Activated CD4-positive, alpha-beta T cell treated with anti-CD3 and anti-CD28 coated beads for 1 hour (primary cell): ENCODE data around the gene FTCD.

Source experiments
- DNase-seq: peaks from one replicate; pipeline ENCODE4 v3.0.0-alpha.2; 2020

FTCD gene

DNA sequence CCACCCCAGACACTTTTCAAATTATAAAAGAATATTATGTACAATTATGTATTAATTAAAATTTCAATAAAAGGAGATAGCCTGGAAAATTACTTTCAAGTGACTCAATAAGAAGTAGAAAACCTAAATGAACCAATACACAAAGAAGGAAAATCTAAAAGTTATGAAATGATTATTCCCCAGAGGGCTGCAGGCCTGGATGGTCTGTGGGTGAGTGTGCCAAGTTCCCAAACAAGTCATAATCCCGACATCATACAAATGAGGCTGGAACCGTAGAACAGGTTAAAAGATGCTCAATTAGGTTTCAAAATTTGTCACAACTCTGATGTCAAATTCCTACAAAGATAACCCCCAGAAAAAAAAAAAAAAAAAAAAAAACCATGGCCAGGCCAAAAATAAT, 16.2 kb upstream of the FTCD start:
- DNase-seq, result no peak

- DNase-seq, result peak; percentile 14
These were observed 15.2 kb upstream of the FTCD start for GRCh38 chr21:46170436-46171193.

DNA sequence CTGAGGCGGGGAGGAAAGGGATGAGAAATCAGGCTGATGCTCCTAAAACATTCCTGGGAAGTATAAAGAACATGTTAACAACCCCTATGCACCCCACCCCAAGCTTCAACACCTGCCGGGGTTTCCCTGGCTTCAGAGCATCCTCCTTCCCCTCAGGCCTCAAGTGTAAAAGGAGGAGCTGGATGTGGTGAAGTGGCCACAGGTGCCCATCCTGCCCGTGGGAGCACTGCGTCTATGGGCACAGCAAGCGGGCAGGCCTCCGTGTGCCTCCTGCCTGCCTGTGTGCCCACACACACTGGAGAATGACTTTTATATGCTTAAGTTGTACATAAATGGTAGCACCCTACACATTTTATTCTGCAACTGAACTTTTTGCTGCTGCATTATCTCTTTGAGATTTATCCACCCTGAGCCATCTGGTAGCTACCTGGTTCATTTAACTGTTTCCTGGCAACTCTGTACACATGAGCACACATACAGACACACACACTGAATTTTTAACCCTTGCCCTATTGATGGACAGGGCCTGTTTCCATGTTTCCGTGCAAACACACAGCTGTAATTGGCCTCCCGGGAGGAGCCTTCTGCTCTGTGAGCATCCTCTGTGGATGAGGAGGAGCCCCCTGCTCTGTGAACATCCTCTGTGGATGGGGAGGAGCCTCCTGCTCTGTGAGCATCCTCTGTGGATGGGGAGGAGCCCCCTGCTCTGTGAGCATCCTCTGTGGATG, 13.4 kb upstream of the FTCD start:
- DNase-seq, result no peak

GRCh38 chr21:46168238-46168637, 12.9 kb upstream of the FTCD start:
- DNase-seq, result peak; percentile 5

DNA sequence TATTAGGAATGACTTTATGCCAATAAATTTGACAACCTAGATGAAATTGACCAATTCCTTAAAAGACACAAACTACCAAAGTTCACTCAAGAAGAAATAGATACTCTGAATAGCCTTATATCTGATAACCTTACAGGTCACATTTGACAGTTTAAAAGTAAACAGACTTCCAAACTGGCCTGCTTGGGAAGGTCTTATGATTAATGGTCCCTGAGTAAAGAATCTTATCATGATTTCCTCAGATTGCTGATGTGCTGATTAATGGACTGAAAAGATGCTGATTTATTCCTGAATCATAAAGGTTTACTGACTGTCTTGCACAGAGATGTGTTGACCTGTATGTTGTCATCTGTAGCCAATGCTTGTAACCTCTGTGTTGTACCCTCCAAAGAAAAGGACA, 9.7 kb upstream of the FTCD start:
- DNase-seq, result no peak

DNA sequence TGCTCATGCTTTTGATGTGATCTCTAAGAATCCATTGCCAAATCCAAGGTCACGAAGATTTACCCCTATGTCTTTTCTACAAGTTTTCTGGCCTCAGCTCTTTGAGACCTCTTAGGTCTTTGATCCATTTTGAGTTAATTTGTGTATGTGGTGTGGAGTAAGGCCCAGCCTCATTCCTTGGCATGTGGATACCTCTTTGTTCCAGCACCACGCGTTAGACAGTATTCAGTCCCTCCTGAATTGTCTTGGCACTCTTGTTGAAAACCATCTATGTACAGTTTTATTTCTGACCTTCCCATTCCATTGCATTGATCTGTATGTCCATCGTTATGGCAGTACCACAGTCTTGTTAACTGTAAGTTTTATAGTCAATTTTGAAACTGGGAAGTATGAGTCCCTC, 8.0 kb upstream of the FTCD start:
- DNase-seq, result no peak

- peak; percentile 5 for DNase-seq
These were observed 6.5 kb upstream of the FTCD start for GRCh38 chr21:46161633-46162592.

GRCh38 chr21:46160907-46161632, 5.7 kb upstream of the FTCD start:
- DNase-seq, result peak; percentile 6

DNA sequence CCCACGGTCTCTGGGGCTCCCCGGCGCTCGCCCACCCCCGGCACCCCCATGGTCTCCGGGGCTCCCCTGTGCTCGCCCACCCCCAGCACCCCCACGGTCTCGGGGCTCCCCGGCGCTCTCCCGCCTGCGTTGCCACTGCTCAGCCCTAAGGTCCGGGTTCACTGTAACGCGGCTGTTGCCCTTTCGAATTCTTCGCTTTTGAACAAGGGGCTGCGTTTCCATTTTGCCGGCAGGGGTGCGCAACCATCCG, 5.2 kb upstream of the FTCD start:
- DNase-seq, result peak; percentile 5

DNA sequence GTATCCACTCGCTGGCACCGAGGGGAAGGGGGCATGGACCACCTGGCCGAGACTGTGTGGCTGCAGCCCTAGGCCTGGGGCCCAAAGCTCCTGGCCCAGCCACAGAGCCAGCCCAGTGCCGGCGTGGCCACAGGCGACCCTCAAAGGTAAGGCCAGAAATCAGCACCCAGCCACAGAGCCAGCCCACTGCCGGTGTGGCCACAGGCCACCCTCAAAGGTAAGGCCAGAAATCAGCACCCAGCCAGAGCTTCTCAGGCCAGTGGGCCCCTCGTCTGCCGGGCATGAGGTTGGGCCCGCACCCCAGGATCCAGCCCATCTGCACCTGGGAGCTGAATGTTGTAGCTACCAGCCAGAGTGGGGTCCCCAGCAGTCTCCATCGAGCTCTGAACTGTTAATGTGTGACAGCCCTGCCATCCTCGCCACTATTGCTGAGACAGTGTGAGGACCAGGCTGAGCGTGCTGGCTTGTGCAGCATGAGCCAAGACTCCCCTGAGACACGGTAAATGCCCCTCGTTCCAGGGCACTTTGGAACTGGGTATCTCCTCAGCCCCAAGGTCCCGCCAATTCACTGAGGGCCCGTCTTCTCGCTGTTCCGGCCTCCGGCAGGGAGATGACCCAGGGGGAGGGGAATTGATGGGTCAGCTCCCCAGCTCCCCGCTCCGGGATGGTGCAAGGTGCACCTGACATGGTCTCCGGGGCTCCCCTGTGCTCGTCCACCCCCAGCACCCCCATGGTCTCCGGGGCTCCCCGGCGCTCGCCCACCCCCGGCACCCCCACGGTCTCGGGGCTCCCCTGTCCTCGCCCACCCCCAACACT, 4.7 kb upstream of the FTCD start:
- peak; percentile 4 for DNase-seq

DNA sequence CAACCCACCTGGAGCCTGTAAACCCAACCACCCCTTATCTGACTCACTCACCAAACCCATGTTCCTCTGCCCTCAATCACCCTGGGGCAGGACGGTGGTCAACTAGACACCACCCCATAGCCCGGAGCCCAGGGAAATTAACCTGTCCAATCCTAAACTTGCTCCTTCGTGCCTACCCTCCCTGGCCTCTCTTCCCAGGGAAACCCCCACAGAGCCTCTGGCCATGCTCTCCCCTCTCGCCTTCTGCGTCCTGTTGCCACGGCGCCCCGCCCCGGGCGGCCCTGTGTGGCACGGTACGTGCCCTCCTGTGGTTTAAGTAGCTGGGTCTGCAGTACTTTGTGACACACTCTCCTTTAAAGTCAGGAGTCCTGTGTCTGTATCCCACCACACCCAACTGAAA, 4.0 kb upstream of the FTCD start:
- peak; percentile 4 for DNase-seq

DNA sequence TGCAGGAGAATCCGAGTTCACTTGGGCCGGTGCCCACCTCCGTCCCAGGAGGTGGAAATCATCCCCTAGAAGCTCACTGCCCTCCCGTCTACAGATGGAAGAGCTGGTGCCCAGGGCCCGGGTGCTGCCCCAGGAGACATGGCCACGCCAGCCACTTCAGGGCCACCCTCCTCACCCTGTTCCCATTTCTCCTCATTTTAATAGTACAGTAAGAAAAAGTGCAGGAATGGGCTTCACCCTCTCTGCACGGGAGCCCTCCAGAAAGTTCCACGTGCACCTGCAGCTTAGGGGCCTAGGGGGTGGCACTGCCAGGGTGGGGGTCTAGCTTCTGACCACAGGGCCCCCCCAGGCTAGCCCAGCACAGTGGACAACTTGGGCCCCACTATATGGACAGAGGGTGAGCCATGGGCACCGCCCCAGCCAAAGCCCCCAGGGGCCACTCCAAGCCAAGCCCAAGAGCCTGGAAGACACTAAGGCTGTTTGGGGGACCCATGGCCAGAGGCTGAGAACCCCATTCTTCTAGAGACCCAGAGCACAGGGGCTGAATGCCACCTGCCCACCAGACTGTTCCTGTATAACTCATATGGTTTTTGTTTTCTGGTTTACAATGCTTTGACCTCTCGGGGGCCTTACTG, 3.4 kb upstream of the FTCD start:
- peak; percentile 5 for DNase-seq

DNA sequence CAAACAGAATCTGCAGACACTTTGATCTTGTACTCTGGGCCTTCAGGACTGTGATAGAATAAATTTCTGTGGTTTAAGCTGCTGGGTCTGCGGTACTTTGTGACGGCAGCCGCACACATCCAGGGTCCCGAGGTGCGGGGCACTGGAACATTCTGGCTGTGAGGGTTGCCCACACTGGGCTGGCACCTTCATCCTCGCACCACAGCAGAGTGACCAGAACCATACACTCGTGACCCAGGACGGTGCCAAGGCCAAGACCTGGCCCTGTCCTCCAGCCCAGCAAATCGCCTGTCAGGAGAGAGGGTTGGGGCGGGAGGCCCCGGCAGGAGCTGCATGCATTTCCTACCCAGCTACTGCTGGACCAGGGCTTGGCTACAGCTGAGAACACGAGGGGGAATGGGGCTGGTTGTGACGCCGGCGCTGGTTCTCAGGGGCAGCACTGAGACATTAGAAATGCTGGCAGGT, 2.6 kb upstream of the FTCD start:
- no peak for DNase-seq

- DNase-seq, result no peak
These were observed 2.1 kb upstream of the FTCD start for GRCh38 chr21:46157396-46157986.

- no peak for DNase-seq
These were observed 1.3 kb upstream of the FTCD start for GRCh38 chr21:46156678-46157077.

- no peak for DNase-seq
These were observed 933 bp upstream of the FTCD start for GRCh38 chr21:46156378-46156645.

- no peak for DNase-seq
These were observed 345 bp downstream of the FTCD start for GRCh38 chr21:46154955-46155513.

GRCh38 chr21:46154155-46154954, 1.0 kb downstream of the FTCD start:
- no peak for DNase-seq

DNA sequence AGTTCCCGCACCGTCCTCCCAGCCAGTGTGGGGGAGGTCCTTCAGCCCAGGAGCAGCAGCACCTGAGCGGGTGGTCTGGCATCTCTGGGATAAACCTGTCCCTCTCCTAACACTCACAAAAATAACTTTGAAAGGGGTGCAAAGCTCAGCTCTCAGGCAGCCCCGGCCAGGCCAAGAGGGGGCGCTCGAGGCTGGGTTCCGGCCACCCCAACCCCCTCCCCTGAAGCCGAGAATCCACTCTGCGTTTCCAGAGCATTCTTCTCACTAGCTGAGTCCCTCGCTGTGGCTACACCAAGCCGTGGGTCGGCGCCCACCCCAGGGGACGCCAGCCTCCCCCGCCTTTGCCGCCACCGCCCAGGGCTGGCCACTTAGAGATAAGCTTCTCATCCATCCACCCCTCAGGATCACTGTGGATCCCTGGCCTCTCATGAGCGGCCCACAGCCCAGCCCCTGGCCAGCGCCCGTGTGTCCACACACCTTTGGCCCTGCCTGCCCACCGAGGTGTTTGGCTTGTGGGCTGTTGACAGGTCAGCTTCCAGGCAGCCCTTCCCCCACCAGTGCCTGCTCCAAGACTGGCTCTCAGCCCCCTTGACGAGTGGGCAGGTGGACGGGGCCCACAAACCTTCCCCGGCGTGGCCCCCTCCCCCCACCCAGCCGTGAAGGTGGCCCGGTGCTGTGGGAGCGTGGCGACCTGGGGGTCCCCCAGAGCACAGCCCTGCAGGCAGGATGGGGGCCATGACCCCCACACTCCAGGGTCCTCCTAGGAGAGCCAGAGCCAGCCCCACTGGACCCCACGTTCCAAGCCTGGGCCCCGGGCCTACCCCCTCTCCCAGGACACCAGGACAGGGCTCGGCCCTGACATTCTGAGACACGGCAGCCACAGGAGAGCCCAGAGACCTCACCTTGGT, 1.9 kb downstream of the FTCD start:
- peak; percentile 29 for DNase-seq
